Measurements from ENCODE around the gene NFATC2. TPM values are rescaled to one million over a fixed set of nuclear protein-coding genes. Genes with fewer than 3 reads are reported as not detected.

NFATC2 gene
- total RNA-seq, 1 experiment from 2014 or later, result not detected

GRCh38 chr20:51493346-51493791 is 49.1 kb downstream of the NFATC2 start:
- H3K9me3 ChIP-seq (replicated peaks), result no peaks in the 10 kb centered on the region; the same call in 1 of the 2 replicates
- H3K4me1 ChIP-seq, result no peaks in the 10 kb centered on the region
- peaks cover 54% of the 10 kb centered on the region for H3K27me3 ChIP-seq
- H3K27ac ChIP-seq, result no peak overlapping the region
- DNase-seq, result no peak
- no peaks in the 10 kb centered on the region for H3K36me3 ChIP-seq
- no peak overlapping the region for H3K4me3 ChIP-seq

GRCh38 chr20:51492167-51493092 is 50.1 kb downstream of the NFATC2 start:
- Histone ChIP-seq H3K9me3 (replicated peaks) (no peaks in the 10 kb centered on the region; the same call in 1 of the 2 replicates), H3K4me3 (no peak overlapping the region), H3K27ac (no peak overlapping the region), H3K27me3 (peaks cover 58% of the 10 kb centered on the region), H3K4me1 (no peaks in the 10 kb centered on the region), H3K36me3 (no peaks in the 10 kb centered on the region)
- no peak for DNase-seq

- H3K27ac ChIP-seq, result no peak overlapping the region
- no peaks in the 10 kb centered on the region for H3K4me1 ChIP-seq
- no peaks in the 10 kb centered on the region; the same call in 1 of the 2 replicates for H3K9me3 ChIP-seq (replicated peaks)
- H3K4me3 ChIP-seq, result no peak overlapping the region
- DNase-seq, result no peak
- peaks cover 57% of the 10 kb centered on the region for H3K27me3 ChIP-seq
- H3K36me3 ChIP-seq, result no peaks in the 10 kb centered on the region
Measured at GRCh38 chr20:51491393-51491792, 51.1 kb downstream of the NFATC2 start.

- H3K4me3 ChIP-seq, result no peak overlapping the region
- H3K27ac ChIP-seq, result no peak overlapping the region
- no peak for DNase-seq
- no peaks in the 10 kb centered on the region for H3K4me1 ChIP-seq
- no peaks in the 10 kb centered on the region; the same call in 1 of the 2 replicates for H3K9me3 ChIP-seq (replicated peaks)
- no peaks in the 10 kb centered on the region for H3K36me3 ChIP-seq
- peaks cover 58% of the 10 kb centered on the region for H3K27me3 ChIP-seq
Measured at GRCh38 chr20:51490635-51491034, 51.9 kb downstream of the NFATC2 start.

- no peak overlapping the region for H3K27ac ChIP-seq
Measured at GRCh38 chr20:51489611-51490010, 52.9 kb downstream of the NFATC2 start.

GRCh38 chr20:51488331-51488730 is 54.2 kb downstream of the NFATC2 start:
- H3K9me3 ChIP-seq (replicated peaks), result no peaks in the 10 kb centered on the region; the same call in 1 of the 2 replicates
- no peaks in the 10 kb centered on the region for H3K4me1 ChIP-seq
- no peak overlapping the region for H3K4me3 ChIP-seq
- no peak overlapping the region for H3K27ac ChIP-seq
- DNase-seq, result no peak
- H3K36me3 ChIP-seq, result no peaks in the 10 kb centered on the region
- H3K27me3 ChIP-seq, result peaks cover 44% of the 10 kb centered on the region

More at GRCh38 chr20:51489611-51490010, 52.9 kb downstream of the NFATC2 start:
- Histone ChIP-seq H3K4me3 (no peak overlapping the region), H3K9me3 (replicated peaks) (no peaks in the 10 kb centered on the region; the same call in 1 of the 2 replicates), H3K4me1 (no peaks in the 10 kb centered on the region), H3K27me3 (peaks cover 50% of the 10 kb centered on the region), H3K36me3 (no peaks in the 10 kb centered on the region)
- no peak for DNase-seq

- DNase-seq, result no peak
- Histone ChIP-seq H3K4me1 (no peaks in the 10 kb centered on the region), H3K27ac (no peak overlapping the region), H3K36me3 (no peaks in the 10 kb centered on the region), H3K27me3 (peaks cover 38% of the 10 kb centered on the region), H3K4me3 (no peak overlapping the region), H3K9me3 (replicated peaks) (no peaks in the 10 kb centered on the region; the same call in 1 of the 2 replicates)
Measured at GRCh38 chr20:51487565-51488268, 54.8 kb downstream of the NFATC2 start.

- peaks cover 38% of the 10 kb centered on the region for H3K27me3 ChIP-seq
- no peak for DNase-seq
- H3K4me1 ChIP-seq, result no peaks in the 10 kb centered on the region
- H3K9me3 ChIP-seq (replicated peaks), result no peaks in the 10 kb centered on the region; the same call in 1 of the 2 replicates
- H3K36me3 ChIP-seq, result no peaks in the 10 kb centered on the region
- no peak overlapping the region for H3K4me3 ChIP-seq
- H3K27ac ChIP-seq, result no peak overlapping the region
Measured at GRCh38 chr20:51487076-51487475, 55.4 kb downstream of the NFATC2 start.

- H3K36me3 ChIP-seq, result no peaks in the 10 kb centered on the region
- no peaks in the 10 kb centered on the region for H3K4me1 ChIP-seq
- peaks cover 40% of the 10 kb centered on the region for H3K27me3 ChIP-seq
- H3K27ac ChIP-seq, result no peak overlapping the region
- no peaks in the 10 kb centered on the region; the same call in 1 of the 2 replicates for H3K9me3 ChIP-seq (replicated peaks)
- DNase-seq, result no peak
- no peak overlapping the region for H3K4me3 ChIP-seq
Measured at GRCh38 chr20:51486197-51487005, 56.1 kb downstream of the NFATC2 start.

GRCh38 chr20:51484831-51485230 is 57.7 kb downstream of the NFATC2 start:
- no peaks in the 10 kb centered on the region for H3K4me1 ChIP-seq
- H3K36me3 ChIP-seq, result no peaks in the 10 kb centered on the region
- no peak overlapping the region for H3K4me3 ChIP-seq
- peaks cover 32% of the 10 kb centered on the region for H3K27me3 ChIP-seq
- H3K9me3 ChIP-seq (replicated peaks), result no peaks in the 10 kb centered on the region; the same call in 1 of the 2 replicates
- DNase-seq, result no peak
- no peak overlapping the region for H3K27ac ChIP-seq

- Histone ChIP-seq H3K36me3 (no peaks in the 10 kb centered on the region), H3K4me1 (no peaks in the 10 kb centered on the region), H3K9me3 (replicated peaks) (no peaks in the 10 kb centered on the region; the same call in 1 of the 2 replicates), H3K4me3 (no peak overlapping the region), H3K27ac (no peak overlapping the region), H3K27me3 (peaks cover 29% of the 10 kb centered on the region)
- peak in 1 of 2 experiments; percentile 17 for DNase-seq
Measured at GRCh38 chr20:51484141-51484815, 58.2 kb downstream of the NFATC2 start.

- no peak overlapping the region for H3K27ac ChIP-seq
- peaks cover 18% of the 10 kb centered on the region for H3K27me3 ChIP-seq
- no peaks in the 10 kb centered on the region for H3K9me3 ChIP-seq (replicated peaks)
- no peaks in the 10 kb centered on the region for H3K36me3 ChIP-seq
- H3K4me3 ChIP-seq, result no peak overlapping the region
- no peak for DNase-seq
- H3K4me1 ChIP-seq, result no peaks in the 10 kb centered on the region
Measured at GRCh38 chr20:51482836-51483473, 59.6 kb downstream of the NFATC2 start.

- Histone ChIP-seq H3K4me3 (no peak overlapping the region), H3K9me3 (replicated peaks) (peaks cover 4% of the 10 kb centered on the region; the same call in 1 of the 2 replicates), H3K27me3 (peaks cover 12% of the 10 kb centered on the region), H3K36me3 (no peaks in the 10 kb centered on the region), H3K27ac (no peak overlapping the region), H3K4me1 (no peaks in the 10 kb centered on the region)
- DNase-seq, result no peak
Measured at GRCh38 chr20:51481341-51481914, 61.1 kb downstream of the NFATC2 start.
